Neutrophil (primary cell): ENCODE results near the gene DYNC1I1.

Experiments used
- H3K27ac ChIP-seq: fragments of 200-600 bp; sonication (generic); 2 replicates; pipeline ENCODE4 v1.5.1; 2016; ENCODE audit warnings: mild to moderate bottlenecking, moderate library complexity
- H3K27me3 ChIP-seq: fragments of 200-600 bp; sonication (generic); 2 replicates; pipeline ENCODE4 v1.6.0; 2016; ENCODE audit warnings: mild to moderate bottlenecking
- H3K36me3 ChIP-seq: fragments of 200-600 bp; sonication (generic); 2 replicates; pipeline ENCODE4 v1.5.1; 2017
- H3K4me1 ChIP-seq, 2 experiments: fragments of 200-600 bp in 1 of 2; sonication (generic) in 1 of 2; 1 replicate in 1 of 2; 2 replicates in 1 of 2; pipeline versions ENCODE4 v1.5.1 to v1.6.1; 2013 to 2016; ENCODE audit warnings: low read depth in 1 of 2, low read length in 1 of 2, mild to moderate bottlenecking in 1 of 2, moderate library complexity in 1 of 2; ENCODE audit not compliant: control insufficient read depth in 1 of 2, insufficient read depth in 1 of 2
- H3K4me3 ChIP-seq, 2 experiments: fragments of 200-600 bp in 1 of 2; sonication (generic) in 1 of 2; 1 replicate in 1 of 2; 2 replicates in 1 of 2; pipeline ENCODE4 v1.5.1; 2013 to 2016; ENCODE audit warnings: low read depth in 1 of 2, low read length in 1 of 2, mild to moderate bottlenecking in 1 of 2, moderate library complexity in 1 of 2
- H3K9me3 ChIP-seq: fragments of 200-600 bp; sonication (generic); 2 replicates; pipeline ENCODE4 v1.5.1; 2016
- TF ChIP-seq, protein P1 (sequence below): fragments of 200-600 bp; sonication (generic); IDR thresholded peaks from 2 replicates; pipeline ENCODE4 v1.5.1; 2016; ENCODE audit warnings: antibody characterized with exemption

Gene DYNC1I1

DNA sequence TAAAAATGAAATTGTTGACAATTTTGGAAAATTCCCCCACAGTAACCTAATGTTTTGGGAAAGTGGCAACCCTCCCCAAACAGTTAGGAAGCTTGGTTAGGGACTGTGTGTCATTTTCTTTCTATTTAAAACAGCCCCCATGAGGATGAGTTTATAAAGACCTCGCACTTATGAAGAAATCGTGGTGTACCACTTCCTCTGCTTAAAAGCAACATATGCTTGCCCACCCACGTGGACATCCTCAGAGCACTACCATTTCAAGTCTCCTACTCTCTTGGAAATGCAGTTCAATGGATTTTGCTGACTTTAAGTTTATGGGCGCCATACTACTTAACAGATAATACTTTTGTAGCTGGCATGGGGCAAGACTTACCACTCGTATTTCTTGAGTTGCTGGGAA is 223.8 kb downstream of the DYNC1I1 start:
- H3K36me3 ChIP-seq: no peaks in the 10 kb centered on the region
- H3K9me3 ChIP-seq: no peaks in the 10 kb centered on the region
- H3K27ac ChIP-seq: no peak overlapping the region
- no peaks in the 10 kb centered on the region for H3K4me1 ChIP-seq
- H3K27me3 ChIP-seq: no peaks in the 10 kb centered on the region
- no peak overlapping the region for H3K4me3 ChIP-seq
- TF ChIP-seq, protein P1, sequence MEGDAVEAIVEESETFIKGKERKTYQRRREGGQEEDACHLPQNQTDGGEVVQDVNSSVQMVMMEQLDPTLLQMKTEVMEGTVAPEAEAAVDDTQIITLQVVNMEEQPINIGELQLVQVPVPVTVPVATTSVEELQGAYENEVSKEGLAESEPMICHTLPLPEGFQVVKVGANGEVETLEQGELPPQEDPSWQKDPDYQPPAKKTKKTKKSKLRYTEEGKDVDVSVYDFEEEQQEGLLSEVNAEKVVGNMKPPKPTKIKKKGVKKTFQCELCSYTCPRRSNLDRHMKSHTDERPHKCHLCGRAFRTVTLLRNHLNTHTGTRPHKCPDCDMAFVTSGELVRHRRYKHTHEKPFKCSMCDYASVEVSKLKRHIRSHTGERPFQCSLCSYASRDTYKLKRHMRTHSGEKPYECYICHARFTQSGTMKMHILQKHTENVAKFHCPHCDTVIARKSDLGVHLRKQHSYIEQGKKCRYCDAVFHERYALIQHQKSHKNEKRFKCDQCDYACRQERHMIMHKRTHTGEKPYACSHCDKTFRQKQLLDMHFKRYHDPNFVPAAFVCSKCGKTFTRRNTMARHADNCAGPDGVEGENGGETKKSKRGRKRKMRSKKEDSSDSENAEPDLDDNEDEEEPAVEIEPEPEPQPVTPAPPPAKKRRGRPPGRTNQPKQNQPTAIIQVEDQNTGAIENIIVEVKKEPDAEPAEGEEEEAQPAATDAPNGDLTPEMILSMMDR: no peak

DNA sequence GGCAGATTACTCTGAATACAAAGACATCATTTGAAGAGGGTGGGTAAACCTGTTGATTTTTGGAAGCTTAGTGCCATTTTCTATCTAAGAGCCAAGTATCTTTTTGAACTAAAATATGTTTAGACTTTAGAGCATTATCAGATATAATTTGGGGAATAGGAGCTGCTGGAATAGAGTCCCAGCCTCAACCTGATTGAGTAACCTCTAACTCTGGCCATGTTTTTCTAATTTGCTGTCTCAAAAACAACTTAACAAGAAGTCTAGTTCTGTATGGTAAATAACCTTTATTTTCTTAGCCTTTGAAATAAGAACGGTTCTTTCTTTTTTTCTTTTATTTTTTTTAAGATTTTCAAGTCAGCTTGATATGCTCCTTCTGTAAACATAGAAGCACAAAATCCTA is 224.5 kb downstream of the DYNC1I1 start:
- Histone ChIP-seq H3K9me3 (no peaks in the 10 kb centered on the region), H3K27ac (no peak overlapping the region), H3K36me3 (no peaks in the 10 kb centered on the region), H3K4me3 (no peak overlapping the region), H3K4me1 (no peaks in the 10 kb centered on the region), H3K27me3 (no peaks in the 10 kb centered on the region)
- TF ChIP-seq, protein P1: no peak

DNA sequence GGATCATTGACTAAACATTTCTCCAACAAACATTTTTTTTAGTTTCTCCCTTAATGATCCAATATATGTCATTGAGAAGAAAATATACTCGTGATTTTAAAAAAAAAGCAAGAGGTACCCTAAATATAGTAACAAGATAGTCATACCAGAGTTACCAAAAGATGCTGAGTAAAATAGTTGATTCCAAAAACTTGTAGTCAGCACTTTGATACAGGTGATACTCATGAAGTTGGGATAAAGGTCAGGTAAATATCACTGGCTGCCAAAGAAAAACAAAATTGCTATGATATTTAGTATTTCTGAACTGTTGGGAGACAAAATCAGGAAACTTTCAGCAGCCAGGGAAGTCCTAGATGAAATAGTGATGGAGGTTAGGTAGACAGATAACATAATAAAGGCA is 225.3 kb downstream of the DYNC1I1 start:
- no peaks in the 10 kb centered on the region for H3K36me3 ChIP-seq
- no peaks in the 10 kb centered on the region for H3K27me3 ChIP-seq
- H3K4me3 ChIP-seq: no peak overlapping the region
- no peak overlapping the region for H3K27ac ChIP-seq
- H3K9me3 ChIP-seq: no peaks in the 10 kb centered on the region
- TF ChIP-seq, protein P1: no peak
- no peaks in the 10 kb centered on the region for H3K4me1 ChIP-seq

DNA sequence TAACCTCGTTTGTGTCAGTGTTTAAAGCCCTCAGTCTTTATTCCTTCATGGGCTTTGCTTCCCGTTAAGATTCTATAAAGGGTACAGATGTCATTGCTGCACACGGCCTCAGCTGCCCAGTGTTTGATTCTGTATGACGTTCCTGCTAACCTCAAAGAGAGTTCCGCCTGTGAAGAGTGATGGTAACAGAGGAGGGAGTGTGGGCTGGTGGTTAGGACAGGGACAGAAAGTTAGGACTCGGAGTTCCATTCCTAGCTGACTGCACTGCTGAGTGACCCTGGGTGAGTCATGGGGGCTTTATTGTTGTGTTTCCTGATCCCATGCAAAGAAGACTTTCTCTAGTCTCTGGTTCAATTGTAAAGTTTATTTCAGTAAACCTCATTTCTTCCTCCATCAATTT is 227.1 kb downstream of the DYNC1I1 start:
- H3K9me3 ChIP-seq: no peaks in the 10 kb centered on the region
- TF ChIP-seq, protein P1: no peak
- no peaks in the 10 kb centered on the region for H3K27me3 ChIP-seq
- H3K4me1 ChIP-seq: no peaks in the 10 kb centered on the region
- H3K4me3 ChIP-seq: no peak overlapping the region
- H3K27ac ChIP-seq: no peak overlapping the region
- no peaks in the 10 kb centered on the region for H3K36me3 ChIP-seq

DNA sequence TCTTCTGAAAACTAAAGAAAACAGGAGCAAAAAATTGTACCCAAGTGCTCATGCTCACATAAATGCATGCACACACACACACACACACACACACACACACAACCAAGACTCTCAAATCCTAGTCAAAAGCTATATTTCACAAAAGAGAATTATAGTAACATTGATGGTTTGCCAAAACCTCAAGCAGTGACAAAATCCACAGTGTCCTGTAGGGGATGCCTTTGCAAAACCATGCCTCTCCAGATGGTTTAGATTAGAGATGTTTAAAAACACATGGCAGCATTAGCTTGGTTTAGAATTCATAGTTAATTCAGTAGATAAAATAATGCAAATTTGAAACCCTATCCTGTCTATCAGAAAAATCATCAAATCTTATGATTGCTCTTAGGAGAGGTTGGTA is 232.2 kb downstream of the DYNC1I1 start:
- TF ChIP-seq, protein P1: no peak
- Histone ChIP-seq H3K9me3 (no peaks in the 10 kb centered on the region), H3K27me3 (no peaks in the 10 kb centered on the region), H3K4me1 (no peaks in the 10 kb centered on the region), H3K27ac (no peak overlapping the region), H3K4me3 (no peak overlapping the region), H3K36me3 (no peaks in the 10 kb centered on the region)

DNA sequence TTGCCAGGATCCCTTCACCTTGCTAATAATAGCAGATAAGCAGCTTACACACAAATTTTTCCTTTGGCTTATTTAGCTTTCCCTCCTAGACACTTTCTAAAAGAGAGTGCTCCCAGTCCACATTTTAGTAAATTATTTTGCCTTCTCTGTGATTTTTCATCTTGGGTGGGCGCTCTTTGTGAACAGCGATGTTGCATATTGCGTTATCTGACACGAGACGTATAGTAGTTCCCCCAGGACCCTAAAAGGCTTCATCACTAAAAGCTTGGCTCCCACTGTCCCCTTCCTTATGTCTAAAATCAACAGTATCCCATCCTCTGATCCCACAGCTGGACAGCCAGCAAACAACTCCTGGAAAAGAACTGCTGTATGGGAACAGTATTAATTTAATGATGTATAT is 232.9 kb downstream of the DYNC1I1 start:
- no peaks in the 10 kb centered on the region for H3K27me3 ChIP-seq
- H3K27ac ChIP-seq: no peak overlapping the region
- no peaks in the 10 kb centered on the region for H3K9me3 ChIP-seq
- H3K4me3 ChIP-seq: no peak overlapping the region
- TF ChIP-seq, protein P1: no peak
- no peaks in the 10 kb centered on the region for H3K4me1 ChIP-seq
- no peaks in the 10 kb centered on the region for H3K36me3 ChIP-seq
